SJCRH30 (cell line): ENCODE results near the gene TUT1. TPM values are rescaled to one million over a fixed set of nuclear protein-coding genes. Genes with fewer than 3 reads are reported as not detected.
A peak's percentile ranks its signal among the peaks of the same experiment; 100 is the strongest.
"Not testable (repeated sequence)": the region's sequence is repeated elsewhere in the genome, so short reads cannot be mapped to it uniquely, and the experiment has no call there.

ENCODE experiments used
- DNase-seq, 2 experiments: peaks; one replicate each; pipeline ENCODE4 v3.0.0-alpha.2; 2015 to 2020
- H3K27ac ChIP-seq: fragments of 250-450 bp; sonication (Bioruptor Pico); 2 replicates; pipeline ENCODE4 v1.5.1; 2020; ENCODE audit warnings: mild to moderate bottlenecking, moderate library complexity
- H3K27me3 ChIP-seq: fragments of 250-450 bp; sonication (Bioruptor Pico); 2 replicates; pipeline ENCODE4 v1.5.1; 2020; ENCODE audit warnings: mild to moderate bottlenecking, moderate library complexity
- H3K36me3 ChIP-seq: fragments of 250-450 bp; sonication (Bioruptor Pico); 2 replicates; pipeline ENCODE4 v1.5.1; 2020; ENCODE audit warnings: mild to moderate bottlenecking, moderate library complexity
- H3K4me1 ChIP-seq: fragments of 250-450 bp; sonication (Bioruptor Pico); 2 replicates; pipeline ENCODE4 v1.5.1; 2020; ENCODE audit warnings: mild to moderate bottlenecking, moderate library complexity
- H3K4me3 ChIP-seq: fragments of 250-450 bp; sonication (Bioruptor Pico); 2 replicates; pipeline ENCODE4 v1.5.1; 2020; ENCODE audit warnings: mild to moderate bottlenecking, moderate library complexity
- H3K9me3 ChIP-seq: fragments of 250-450 bp; sonication (Bioruptor Pico); replicated peaks from 2 replicates; pipeline ENCODE4 v1.5.1; 2020; ENCODE audit warnings: mild to moderate bottlenecking, moderate library complexity
- total RNA-seq: library from RNA; depleted of rRNA; stranded (reverse); fragments of >200 nt; shearing (Covaris generic); gene quantifications from 2 replicates; pipeline ENCODE4 v1.2.3, GENCODE V29; 2014

Gene TUT1
- total RNA-seq, 1 experiment from 2014 or later = 8.8 TPM

DNA sequence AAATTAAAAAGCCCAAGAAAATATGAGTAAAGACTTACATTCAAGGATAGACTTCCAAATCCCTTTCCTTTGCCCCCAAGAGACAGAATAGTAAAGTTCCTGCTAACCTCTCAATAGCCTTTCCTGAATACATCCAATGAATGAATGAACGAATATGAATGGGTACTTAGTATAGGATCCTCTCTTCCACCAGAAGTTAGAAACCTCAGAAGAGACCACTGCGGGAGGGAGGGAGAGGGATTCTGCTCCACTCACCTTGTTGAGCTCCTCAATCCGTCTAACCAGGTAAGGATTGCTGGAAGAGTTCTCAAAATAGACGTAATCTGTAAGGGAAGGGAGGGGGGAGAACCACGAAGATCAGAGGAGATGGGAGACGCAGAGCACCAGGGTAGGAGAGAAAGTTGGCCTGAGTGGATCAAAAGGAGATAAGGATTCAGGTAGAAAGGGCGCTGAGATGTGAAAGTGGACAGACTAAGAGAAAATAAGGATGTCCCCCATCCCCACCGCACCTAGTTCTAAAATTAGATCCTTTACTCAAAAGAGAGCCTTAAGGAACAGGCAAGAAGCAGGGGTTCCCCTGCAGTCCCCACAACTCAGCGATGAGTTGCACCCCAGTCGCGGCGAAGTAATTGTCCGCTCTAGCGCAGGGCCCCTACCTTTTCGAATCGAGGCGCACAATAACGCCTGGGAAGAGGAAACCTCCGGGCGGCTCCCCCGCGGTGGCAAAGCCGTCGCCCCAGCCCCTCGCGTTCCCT, 9.2 kb upstream of the TUT1 start:
- Histone ChIP-seq H3K4me1 (peaks cover 12% of the 10 kb centered on the region), H3K27ac (peak overlapping the region; percentile 83), H3K27me3 (no peaks in the 10 kb centered on the region), H3K36me3 (peaks cover 36% of the 10 kb centered on the region), H3K9me3 (no peaks in the 10 kb centered on the region), H3K4me3 (peak overlapping the region; percentile 94)
- no peak for DNase-seq

DNA sequence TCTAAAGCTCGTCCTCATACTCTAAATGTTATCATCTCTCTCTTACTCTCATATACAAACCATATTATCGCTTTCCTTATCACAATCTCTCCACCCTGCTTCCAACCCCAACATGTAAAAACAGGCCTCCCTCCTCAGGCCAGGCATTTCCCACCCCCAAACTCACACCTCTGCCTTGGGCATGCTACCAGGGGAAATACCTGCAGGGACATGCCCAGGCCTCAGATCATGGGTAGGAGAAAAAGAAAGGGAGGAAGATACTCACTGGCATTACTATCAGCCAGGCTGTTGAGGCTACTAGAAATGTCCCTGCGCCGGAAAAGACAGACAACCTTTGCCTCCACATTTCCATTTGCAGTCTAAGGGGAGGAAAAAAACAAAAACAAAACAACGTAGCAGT, 8.6 kb upstream of the TUT1 start:
- H3K9me3 ChIP-seq = no peaks in the 10 kb centered on the region
- H3K27ac ChIP-seq = no peak overlapping the region
- H3K27me3 ChIP-seq = no peaks in the 10 kb centered on the region
- peaks cover 12% of the 10 kb centered on the region for H3K4me1 ChIP-seq
- no peak for DNase-seq
- peak overlapping the region; percentile 94 for H3K4me3 ChIP-seq
- peaks cover 41% of the 10 kb centered on the region for H3K36me3 ChIP-seq

DNA sequence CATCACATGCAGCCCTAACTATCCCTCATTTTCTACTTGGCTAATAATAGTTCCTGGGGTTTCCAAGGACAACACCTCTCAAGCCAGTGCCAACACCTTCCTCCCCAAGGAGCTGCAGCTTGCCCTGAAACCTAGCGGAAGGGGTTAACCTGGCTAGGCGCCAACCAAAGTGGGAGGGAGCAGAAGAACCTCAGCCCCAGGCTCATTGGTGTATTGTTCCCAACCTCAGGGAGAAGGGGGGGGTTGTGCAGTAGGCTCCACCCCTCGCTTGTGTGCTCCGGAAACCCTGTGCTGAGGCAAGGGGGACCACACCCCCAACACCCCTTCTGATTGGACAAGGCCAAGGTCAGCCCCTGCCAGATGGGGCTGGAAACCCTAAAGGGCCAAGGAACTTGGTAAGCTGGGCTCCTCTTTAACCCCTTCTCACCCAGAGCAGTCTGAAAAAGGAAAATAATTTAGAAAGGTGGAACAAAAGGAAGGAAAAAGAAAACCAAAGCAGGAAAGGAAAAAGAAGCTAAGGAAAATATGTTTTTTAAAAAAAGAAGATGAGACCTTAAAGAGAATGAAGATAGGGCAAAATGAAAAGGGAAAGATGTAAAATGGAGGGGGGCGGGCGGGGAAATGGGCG, 7.9 kb upstream of the TUT1 start:
- Histone ChIP-seq H3K4me3 (no peak overlapping the region), H3K36me3 (peaks cover 41% of the 10 kb centered on the region), H3K27ac (no peak overlapping the region), H3K27me3 (no peaks in the 10 kb centered on the region), H3K4me1 (peaks cover 12% of the 10 kb centered on the region), H3K9me3 (no peaks in the 10 kb centered on the region)
- peak; percentile 98 to 99 for DNase-seq

DNA sequence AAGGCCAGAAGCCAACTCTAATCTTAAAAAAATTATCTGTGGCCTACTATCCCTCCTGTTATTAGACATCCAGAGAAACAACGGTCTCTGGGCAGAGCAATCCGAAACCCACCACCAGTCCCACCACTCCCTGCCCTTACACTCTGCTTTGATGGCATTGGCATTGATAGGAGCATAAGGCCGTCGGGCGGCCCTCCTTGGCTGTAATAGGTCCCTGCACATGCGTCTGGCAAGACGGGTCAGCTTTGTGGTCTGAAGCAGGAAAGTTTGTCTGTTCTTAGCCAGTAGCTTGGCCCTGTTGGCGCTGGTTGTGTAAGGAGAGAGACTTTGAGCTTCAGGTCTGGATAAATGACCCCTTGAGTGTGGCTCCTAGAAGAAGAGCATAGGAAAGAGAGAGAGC, 3.8 kb upstream of the TUT1 start:
- Histone ChIP-seq H3K27me3 (no peaks in the 10 kb centered on the region), H3K4me1 (peaks cover 8% of the 10 kb centered on the region), H3K9me3 (no peaks in the 10 kb centered on the region), H3K27ac (no peak overlapping the region), H3K4me3 (no peak overlapping the region), H3K36me3 (peaks cover 48% of the 10 kb centered on the region)
- no peak for DNase-seq

DNA sequence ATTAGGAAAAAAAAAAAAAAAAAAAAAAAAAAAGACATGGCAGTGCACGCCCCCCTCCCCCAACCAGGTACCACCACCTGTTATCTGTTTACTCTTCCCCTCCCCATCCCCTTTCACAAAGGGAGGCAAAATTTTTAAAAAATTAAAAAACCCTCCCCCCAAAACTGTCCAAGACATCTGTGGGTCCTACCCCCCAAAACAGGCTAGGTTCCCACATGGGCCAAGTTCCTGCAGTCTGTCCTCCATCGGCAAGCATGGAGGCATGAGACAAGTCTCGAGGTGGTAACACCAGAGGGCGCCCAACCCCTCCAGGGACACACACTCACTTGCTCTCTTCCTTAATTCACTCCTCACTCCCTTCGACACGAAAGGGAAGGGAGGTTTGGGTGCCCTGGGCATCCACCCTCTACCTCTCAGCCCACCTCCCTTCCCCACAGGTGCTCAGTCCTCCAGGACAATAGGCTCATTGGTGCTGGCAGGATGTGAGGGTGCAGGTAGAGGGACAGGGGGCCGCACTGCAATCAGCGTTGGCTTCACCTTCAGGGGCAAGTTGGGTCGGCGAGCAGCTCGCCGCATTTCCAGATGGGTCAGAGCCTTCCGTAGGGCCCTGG, 2.2 kb upstream of the TUT1 start:
- H3K9me3 ChIP-seq = no peaks in the 10 kb centered on the region
- no peaks in the 10 kb centered on the region; the same call in 1 of the 2 replicates for H3K4me1 ChIP-seq
- peaks cover 40% of the 10 kb centered on the region for H3K36me3 ChIP-seq
- no peaks in the 10 kb centered on the region for H3K27me3 ChIP-seq
- DNase-seq = peak; percentile 80 to 83
- no peak overlapping the region for H3K27ac ChIP-seq
- no peak overlapping the region for H3K4me3 ChIP-seq

DNA sequence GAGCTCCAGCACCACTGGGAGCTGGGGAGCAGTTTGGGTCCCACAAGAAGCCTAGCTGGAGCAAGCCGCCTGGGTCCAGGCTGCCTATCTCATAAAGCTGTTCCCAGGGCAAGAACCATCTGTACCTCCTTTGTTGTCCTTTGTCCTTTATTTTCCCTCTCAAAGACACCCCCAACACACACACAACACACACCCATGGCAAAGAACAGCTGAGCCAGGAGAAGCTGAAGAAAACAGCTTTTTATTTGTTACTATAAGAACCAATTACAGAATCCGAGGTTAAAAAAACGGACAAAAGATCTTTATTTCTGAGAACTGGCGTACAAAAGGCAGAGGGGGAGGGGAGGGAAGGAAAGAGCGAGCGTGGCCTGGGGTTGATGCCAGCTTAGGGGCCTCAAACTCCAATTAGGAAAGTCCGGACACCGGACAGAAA, 1.7 kb upstream of the TUT1 start:
- Histone ChIP-seq H3K27me3 (no peaks in the 10 kb centered on the region), H3K4me1 (no peaks in the 10 kb centered on the region; the same call in 1 of the 2 replicates), H3K4me3 (no peak overlapping the region), H3K9me3 (no peaks in the 10 kb centered on the region), H3K36me3 (peaks cover 36% of the 10 kb centered on the region), H3K27ac (no peak overlapping the region)
- DNase-seq = no peak

DNA sequence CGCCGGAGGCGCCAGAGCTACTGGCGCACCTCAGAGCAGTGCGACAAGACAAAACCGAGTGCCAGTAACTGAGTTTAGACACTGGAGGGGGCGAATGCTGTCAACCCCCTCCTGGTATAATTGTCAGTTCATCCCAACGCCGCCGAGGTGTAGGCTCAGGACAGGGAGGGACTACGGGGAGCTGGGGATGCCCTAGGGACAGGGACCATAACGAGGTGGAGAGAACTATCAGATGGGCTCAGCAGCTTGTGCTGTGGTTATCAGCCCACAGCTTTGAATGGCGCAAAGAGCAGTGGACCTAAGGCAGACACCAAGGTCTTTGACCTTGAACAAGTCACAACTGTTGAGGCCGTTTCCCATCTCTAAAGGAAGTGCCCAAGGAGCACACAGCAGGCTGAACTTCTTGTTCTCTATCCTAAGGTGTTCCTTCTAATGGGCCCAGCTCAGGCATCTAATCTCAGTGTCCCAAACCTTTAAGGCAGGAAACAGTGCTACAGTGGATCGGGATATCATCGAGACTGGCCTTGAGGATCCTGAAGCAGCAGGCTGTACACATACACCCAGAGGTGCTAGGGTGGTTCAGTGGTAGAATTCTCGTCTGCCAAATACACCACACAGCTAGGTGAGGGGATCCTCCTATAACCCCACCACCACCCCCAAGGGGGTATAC, 958 bp upstream of the TUT1 start:
- peaks cover 32% of the 10 kb centered on the region for H3K36me3 ChIP-seq

DNA sequence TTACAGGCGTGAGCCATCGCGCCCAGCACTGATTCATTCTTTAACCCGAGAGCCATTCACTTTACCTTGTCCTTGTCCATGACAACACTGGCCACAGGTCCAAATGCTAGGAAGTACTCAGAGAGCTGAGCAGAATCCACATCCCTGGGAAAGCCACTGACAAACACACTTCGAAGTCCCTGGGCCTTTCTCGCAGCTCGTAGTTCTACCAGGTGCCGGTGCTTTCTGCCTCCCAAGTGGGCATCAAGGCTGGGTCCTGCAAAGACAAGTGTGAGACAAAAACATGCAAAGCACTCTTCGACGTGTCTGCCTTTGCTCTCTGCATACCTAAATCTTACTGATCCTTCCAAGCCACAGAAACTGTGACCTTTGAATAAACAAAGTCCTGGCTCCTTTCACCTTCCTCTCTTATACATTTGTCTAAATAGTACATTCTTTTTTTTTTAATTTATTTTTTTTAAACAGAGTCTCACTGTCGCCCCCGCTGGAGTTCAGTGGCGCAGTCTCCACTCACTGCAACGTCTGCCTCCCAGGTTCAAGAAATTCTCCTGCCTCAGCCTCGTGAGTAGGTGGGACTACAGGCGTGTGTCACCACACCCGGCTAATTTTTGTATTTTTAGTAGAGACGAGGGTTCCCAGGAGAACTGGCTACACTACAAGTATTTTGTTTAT, 2.2 kb downstream of the TUT1 start:
- no peaks in the 10 kb centered on the region; the same call in 1 of the 2 replicates for H3K4me1 ChIP-seq
- no peaks in the 10 kb centered on the region for H3K27me3 ChIP-seq
- no peaks in the 10 kb centered on the region for H3K9me3 ChIP-seq
- peaks cover 28% of the 10 kb centered on the region for H3K36me3 ChIP-seq
- H3K27ac ChIP-seq = no peak overlapping the region
- no peak for DNase-seq
- H3K4me3 ChIP-seq = no peak overlapping the region

More for the DNA sequence above, 958 bp upstream of the TUT1 start:
- no peaks in the 10 kb centered on the region; the same call in 1 of the 2 replicates for H3K4me1 ChIP-seq
- peak overlapping the region; percentile 40 for H3K27ac ChIP-seq
- H3K9me3 ChIP-seq = no peaks in the 10 kb centered on the region
- peak overlapping the region; percentile 70 for H3K4me3 ChIP-seq
- no peak for DNase-seq
- H3K27me3 ChIP-seq = no peaks in the 10 kb centered on the region

DNA sequence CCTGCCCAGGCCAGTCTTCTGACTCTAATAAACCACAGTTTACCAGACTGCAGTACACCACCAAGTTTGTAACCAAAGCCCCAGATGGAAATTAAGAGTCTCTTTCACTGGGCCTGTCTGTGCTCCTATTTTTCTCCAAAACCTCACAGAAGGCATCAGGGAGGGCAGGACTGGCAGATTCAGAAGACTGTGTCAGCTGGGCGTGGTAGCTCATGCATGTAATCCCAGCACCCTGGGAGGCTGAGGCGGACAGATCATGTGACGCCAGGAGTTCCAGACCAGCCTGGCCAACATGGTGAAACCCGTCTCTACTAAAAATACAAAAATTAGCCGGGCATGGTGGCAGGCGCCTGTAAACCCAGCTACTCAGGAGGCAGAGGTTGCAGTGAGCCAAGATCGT, 6.0 kb downstream of the TUT1 start:
- DNase-seq, H3K4me1 ChIP-seq, H3K27ac ChIP-seq, H3K9me3 ChIP-seq, H3K4me3 ChIP-seq, H3K27me3 ChIP-seq: not testable (repeated sequence)
- peaks cover 23% of the 10 kb centered on the region for H3K36me3 ChIP-seq

DNA sequence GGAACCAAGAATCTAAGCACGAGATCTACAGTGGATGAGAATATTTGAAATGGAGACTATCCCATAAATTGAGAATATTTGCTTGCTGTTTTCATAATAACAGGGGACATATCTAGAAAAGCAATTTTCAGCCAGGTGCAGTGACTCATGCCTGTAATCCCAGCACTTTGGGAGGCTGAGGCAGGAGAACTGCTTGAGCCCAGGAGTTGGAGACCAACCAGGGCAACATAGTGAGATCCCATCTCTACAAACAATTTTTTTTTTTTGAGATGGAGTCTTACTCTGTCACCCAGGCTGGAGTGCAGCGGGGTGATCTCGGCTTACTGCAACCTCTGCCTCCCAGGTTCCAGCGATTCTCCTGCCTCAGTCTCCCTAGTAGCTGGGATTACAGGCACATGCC, 9.6 kb downstream of the TUT1 start:
- H3K27me3 ChIP-seq, H3K9me3 ChIP-seq, H3K4me3 ChIP-seq, H3K27ac ChIP-seq, DNase-seq, H3K4me1 ChIP-seq: not testable (repeated sequence)
- H3K36me3 ChIP-seq = peaks cover 24% of the 10 kb centered on the region; the same call in 1 of the 2 replicates

DNA sequence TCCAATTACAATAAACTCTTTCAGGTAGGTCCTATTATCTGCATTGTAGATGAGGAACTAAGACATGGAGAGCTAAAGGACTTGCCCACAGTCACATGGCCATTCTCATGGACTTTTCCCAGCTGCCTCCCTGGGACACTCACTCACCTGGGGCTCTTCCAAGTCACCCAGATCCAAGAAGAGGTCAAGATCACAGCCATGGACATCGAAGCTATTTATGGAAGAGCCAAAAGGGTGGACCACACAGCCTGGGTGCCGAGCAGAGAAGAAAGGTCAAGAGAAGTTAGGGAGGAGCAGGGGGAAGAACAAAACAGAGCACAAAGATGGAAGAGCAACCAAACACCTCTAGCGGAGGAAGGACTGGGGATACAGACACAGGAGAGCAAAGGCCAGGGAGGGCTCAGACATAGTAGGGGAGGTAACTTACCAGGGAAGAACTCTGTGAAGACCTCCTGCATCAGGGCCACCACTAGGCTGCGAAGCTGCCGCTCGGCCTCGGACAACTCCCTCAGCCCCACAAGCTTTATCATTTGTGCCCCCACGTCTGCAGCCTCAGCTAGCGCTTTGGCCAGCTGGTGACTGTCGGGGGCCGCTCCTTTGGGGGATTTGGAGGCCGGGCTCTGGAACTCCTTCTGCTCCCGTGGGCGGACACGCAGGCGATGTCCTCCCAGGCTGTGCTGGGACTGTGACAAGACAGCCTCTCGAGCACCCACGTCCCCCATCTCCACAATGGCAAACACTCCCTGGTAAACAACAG, 10.2 kb downstream of the TUT1 start:
- no peaks in the 10 kb centered on the region for H3K27me3 ChIP-seq
- H3K36me3 ChIP-seq = peaks cover 20% of the 10 kb centered on the region; the same call in 1 of the 2 replicates
- no peak overlapping the region for H3K4me3 ChIP-seq
- no peak for DNase-seq
- H3K27ac ChIP-seq = no peak overlapping the region
- no peaks in the 10 kb centered on the region for H3K9me3 ChIP-seq
- H3K4me1 ChIP-seq = no peaks in the 10 kb centered on the region

DNA sequence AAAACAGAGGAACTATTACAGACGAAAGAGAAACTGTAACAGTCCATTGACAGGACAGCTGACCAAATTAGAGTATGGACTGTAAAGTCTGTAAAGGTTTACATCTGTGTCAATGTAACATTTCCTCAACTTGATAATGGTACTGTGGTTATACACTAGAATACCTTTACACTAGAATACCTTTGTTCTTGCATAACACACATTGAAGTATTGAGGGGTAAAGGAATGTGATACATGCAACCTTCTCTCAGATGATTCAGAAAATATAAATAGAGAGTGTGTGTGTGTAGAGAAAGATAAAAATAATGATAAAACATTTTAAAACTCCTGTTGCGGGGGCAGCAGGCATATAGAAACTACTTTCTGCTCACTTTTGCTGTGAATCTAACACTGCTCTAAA, 12.1 kb downstream of the TUT1 start:
- H3K9me3 ChIP-seq = no peaks in the 10 kb centered on the region
- H3K4me1 ChIP-seq = peaks cover 3% of the 10 kb centered on the region; the same call in 1 of the 2 replicates
- H3K27ac ChIP-seq = no peak overlapping the region
- peaks cover 16% of the 10 kb centered on the region; the same call in 1 of the 2 replicates for H3K36me3 ChIP-seq
- no peak for DNase-seq
- no peaks in the 10 kb centered on the region for H3K27me3 ChIP-seq
- no peak overlapping the region for H3K4me3 ChIP-seq

DNA sequence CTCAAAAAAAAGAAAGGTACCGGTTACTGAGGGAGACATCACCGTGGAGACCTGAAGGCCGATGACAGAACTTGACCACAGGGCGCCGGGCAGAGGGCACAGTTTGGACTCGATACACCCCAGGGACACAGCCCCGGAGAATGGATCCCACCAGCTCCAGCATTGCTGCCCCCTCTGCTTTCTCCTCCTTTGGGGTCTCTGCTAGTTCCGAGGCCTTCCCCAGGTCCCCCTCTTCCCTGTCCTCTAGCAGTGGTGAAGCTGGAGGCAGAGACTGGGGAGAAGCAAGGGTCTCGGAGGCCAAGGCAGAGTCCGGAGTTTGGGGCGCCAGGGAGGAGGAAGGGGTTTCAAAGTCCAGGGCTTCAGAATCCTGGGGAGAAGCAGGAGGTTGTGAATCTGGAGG, 12.8 kb downstream of the TUT1 start:
- H3K4me3 ChIP-seq = no peak overlapping the region
- DNase-seq = no peak
- no peaks in the 10 kb centered on the region for H3K27me3 ChIP-seq
- no peaks in the 10 kb centered on the region for H3K9me3 ChIP-seq
- H3K4me1 ChIP-seq = peaks cover 3% of the 10 kb centered on the region; the same call in 1 of the 2 replicates
- peaks cover 12% of the 10 kb centered on the region; the same call in 1 of the 2 replicates for H3K36me3 ChIP-seq
- no peak overlapping the region for H3K27ac ChIP-seq
